ENCODE results near the gene CORO6.
"Not testable (repeated sequence)": the region's sequence is repeated elsewhere in the genome, so short reads cannot be mapped to it uniquely, and the experiment has no call there.

CORO6 gene

DNA sequence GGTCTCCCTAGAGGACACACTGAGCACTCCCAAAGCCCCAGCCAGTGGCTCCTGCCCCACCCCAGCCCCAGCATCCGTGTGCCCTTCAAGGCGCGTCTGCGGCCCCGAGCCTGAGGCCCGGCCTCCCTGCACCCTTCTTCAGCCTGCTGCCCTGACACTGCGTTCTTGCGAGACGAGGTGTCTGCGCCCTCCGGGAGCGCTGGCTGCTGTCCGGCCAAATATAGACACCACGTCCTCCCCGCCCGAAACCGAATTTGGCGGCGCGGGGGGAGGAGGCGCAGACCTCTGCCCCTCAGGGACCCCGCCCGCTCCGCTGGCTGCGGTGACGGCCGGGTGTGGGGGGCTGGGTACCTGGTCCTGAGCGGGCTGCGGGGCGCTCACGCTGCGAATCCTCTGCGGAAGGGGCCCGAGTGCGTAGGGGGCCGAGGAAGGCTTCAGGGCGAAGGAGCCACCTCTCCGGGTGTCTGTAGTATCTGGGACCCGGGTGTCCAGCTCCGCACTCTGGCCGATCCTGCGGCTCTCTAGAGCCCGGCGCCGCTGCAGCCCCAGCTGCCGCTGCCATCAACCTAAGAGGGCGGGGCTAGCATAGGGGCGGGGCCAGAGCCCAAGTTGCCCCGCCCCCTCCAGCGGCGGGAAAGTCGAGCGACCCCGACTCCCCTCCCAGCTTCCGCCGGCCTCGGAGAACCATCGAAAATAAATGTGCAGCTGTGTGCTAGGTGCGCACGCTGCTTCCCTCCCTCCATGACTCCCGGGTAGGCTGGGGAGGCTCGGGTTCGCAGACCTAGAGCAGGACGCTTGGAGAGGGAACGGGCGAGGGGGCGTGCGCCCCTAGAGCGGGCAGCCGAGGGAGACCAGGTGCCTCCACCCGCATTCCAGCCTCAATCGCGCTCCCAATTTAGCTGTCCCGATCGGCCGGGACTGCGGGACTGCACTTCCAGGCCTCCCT lies at the start of gene CORO6:
TSS of gene CORO6 (minus strand) at position 576 of the 946 bp plus-strand sequence. CDS start 1,491 bp downstream, outside the sequence.
- DNase-seq: peak; percentile 77

GRCh38 chr17:29671661-29672060 lies 48.9 kb upstream of the CORO6 start:
- no peak for DNase-seq

GRCh38 chr17:29669266-29669665 lies 46.6 kb upstream of the CORO6 start:
- no peak for DNase-seq

DNA sequence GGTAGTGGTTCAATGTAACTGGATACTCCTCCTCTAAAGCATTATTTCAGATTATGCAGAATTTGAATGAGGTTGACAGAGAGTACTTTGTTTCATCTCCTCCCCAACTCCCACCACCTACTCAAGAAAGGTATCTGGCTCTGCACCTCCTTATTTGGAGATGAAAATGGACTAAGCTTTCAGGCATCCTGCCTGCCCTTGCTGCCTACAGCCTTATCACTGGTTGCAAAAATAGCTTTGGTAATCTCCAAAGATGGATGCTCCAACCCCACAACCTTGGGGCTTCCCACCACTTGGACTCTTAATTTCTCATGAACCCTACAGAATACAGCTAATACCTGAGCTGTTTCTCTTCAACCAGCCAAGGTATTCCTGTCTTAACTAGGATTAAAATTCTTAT lies 45.3 kb upstream of the CORO6 start:
- no peak for DNase-seq

GRCh38 chr17:29665481-29665810 lies 42.7 kb upstream of the CORO6 start:
- DNase-seq: no peak

GRCh38 chr17:29664743-29665480 lies 42.2 kb upstream of the CORO6 start:
- DNase-seq: no peak

GRCh38 chr17:29663155-29663554 lies 40.4 kb upstream of the CORO6 start:
- no peak for DNase-seq

DNA sequence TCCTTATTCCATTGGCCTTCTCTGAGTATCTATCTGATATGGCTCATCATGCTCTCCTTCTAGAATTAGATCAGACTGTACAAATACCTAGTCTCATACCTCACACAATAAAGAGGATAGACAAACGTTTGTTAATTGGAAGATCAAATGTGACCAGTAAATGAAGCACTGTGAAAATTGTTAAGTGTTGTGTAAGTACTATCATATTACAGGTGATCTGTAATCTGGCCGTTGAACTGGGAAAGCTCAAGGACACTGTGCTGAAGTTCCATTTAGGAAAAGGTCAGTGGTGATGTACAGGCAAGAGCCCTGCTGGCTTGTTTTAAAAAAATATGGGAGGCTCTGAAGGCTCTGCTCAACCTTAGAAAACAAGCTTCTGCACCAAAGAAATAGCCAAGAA lies 38.5 kb upstream of the CORO6 start:
- DNase-seq: no peak

DNA sequence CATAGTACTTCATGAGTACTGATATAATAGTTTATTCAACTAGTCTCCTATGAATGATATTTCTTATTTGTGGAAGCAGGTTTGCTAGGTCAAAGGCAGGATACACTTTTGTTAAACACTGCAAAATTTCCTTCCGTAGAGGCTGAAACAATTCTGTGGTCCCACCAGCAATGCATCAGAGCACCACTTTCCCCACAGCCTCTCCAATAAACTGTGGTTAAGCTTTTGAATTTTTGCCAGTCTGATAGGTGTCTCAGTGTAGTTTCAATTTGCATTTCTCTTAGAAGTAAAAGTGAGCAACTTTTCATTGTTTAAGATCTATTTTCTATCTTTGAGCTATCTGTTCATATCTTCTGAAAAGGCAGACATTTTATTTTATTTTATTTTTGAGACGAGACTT lies 36.4 kb upstream of the CORO6 start:
- peak; percentile 21 for DNase-seq

DNA sequence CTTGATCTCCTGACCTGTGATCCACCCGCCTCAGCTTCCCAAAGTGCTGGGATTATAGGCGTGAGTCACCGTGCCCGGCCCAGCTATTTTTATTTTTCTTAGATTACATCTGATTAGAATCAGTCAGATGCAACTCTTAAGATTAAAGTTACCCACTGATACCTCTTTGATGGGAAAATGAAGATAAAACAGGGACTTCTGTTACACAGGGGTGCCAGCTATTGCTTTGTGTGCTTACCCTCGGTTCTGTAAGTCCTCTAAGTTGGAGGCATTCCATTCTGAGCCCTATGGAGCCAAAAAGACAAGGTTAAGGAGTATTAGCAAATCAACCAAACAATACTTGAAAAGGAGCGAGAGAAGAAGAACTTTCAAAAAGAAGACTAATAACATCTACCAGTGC lies 32.6 kb upstream of the CORO6 start:
- DNase-seq: no peak

DNA sequence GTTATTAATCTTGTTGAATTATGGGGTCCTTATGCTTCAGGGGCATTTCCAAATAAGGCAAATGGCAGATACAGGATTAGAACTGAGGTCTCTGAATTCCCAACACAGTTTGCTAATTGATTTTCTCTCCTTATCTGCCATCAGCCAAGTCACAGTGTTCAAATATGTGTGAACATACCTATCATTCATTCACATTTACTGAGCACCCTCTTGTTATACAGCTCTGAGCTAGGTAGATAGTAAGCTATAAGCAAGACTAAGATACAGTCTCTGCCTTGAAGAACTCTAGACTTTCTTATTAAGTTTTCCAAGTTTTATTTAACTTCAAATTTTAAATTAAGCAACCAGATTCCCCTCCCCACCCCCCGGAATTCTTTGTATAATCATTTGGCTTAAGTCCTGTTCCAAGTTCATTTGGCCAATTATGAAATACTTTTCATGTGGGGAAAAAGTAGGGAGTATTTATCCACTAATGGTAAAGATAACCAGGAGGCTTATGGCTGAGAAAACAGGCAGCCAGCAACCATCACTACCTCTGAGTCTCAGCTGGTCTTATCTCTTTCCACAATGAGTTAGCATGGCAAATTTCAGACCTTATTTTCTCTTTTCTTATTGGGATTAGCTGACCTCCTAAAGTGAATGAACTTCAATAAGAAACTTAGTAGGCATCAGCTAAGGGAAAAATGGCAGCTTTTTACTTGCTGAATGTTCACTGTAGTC lies 31.4 kb upstream of the CORO6 start:
- DNase-seq: no peak

DNA sequence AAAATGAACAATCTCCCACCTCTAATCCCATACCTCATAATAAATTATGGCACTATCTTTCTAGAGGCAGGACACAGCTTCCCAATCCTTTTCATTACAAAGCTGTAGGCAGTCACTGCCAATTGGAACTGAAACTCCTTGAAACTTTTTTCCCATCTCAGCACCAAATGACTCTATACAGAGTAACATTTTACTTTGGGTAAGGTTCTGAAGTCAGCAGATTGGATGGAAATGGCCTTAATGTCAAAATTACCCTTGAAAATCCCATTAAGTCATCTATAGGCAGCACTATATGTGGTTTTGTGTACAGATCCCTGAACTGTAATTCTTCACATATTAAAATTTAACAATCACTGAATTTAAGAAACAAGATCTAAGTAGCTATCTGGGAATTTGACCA lies 30.3 kb upstream of the CORO6 start:
- no peak for DNase-seq

DNA sequence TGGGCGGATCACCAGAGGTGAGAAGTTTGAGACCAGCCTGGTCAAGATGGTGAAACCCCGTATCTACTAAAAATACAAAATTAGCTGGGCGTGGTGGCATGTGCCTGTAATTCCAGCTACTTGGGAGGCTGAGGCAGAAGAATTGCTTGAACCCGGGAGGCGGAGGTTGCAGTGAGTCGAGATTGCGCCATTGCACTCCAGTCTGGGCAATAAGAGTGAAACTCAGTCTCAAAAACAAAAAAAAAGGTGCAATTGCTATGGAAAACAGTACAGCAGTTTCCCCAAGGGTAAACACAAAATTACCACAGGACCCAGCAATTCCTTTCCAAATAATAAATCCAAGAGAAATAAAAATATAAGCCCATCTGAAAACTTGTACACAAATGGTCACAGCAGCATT lies 29.2 kb upstream of the CORO6 start:
- not testable (repeated sequence) for DNase-seq

DNA sequence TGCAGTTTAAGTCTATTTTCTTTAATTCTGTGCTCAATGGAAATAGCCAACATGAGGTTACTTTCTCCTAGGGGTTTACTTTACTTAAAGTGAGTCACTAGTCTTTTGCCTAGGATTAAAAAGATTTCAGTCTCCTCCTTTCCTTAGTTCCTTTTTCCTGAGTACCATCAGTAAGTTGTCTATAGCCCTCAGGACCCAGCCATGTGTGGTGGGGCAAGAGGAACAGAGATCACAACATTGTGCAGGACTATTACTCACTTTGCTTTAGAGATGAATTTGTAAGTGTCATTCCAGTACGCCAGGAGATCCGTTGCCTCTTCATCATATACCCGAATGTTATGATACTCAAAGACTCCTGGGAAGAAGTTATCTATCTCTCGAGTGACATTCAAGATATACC lies 27.7 kb upstream of the CORO6 start:
- no peak for DNase-seq

DNA sequence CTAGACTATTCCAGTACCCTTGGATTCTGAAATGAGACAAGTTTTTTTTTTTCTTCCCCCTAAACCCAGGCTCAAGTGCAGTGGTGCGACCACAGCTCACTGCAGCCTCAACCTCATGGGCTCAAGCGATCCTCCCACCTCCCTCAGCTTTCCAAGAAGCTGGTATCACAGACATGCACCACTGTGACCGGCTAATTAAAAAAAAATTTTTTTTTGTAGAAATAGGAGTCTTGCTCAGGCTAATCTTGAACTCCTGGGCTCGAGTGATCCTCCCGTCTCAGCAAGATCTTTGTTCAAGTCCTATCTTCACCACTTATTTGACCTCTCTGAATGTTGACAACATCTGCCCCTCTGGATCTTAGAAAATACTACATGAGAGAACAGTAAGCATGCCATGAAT lies 26.6 kb upstream of the CORO6 start:
- no peak for DNase-seq

GRCh38 chr17:29648005-29648404 lies 25.3 kb upstream of the CORO6 start:
- DNase-seq: no peak

- no peak for DNase-seq
Observed at GRCh38 chr17:29645515-29646051, 22.9 kb upstream of the CORO6 start.

- DNase-seq: no peak
Observed at GRCh38 chr17:29643817-29644160, 21.1 kb upstream of the CORO6 start.

GRCh38 chr17:29642171-29642611 lies 19.5 kb upstream of the CORO6 start:
- DNase-seq: no peak

GRCh38 chr17:29640981-29641642 lies 18.4 kb upstream of the CORO6 start:
- DNase-seq: no peak

GRCh38 chr17:29640413-29640812 lies 17.7 kb upstream of the CORO6 start:
- DNase-seq: no peak

DNA sequence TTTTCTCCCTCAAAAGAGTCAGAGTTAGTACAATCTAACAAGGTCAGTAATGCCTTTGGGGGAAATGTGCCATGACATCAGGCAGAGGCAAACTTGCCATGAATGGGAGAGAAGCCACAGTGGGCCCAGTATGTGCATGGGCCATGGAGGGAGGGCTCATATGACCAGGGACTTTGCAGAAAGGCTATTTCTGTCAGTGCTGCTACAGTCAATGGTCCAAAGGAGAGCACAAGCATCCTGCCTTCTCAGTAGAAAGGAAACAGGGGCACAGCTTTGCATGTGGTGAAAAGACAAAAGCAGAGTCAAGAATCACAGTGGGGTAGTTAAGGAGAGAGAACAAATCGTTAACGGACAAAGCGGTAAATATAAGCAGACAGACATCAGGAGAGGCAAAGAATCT lies 11.2 kb upstream of the CORO6 start:
- no peak for DNase-seq
